NCI-H187 (cell line): ENCODE results near the gene WDR44.
"Not testable (repeated sequence)": the region's sequence is repeated elsewhere in the genome, so short reads cannot be mapped to it uniquely, and the experiment has no call there.

Experiments used
- DNase-seq, 2 experiments: peaks; one replicate each; lab custom pipeline; 2025; lab: John Stamatoyannopoulos, UW

Gene WDR44

GRCh38 chrX:118360429-118361125 lies 14.7 kb downstream of the WDR44 start:
- DNase-seq = no peak

- no peak for DNase-seq
These were observed 18.4 kb downstream of the WDR44 start for GRCh38 chrX:118364261-118364660.

- DNase-seq = no peak
These were observed 21.4 kb downstream of the WDR44 start for GRCh38 chrX:118367338-118367737.

- DNase-seq = no peak
These were observed 22.5 kb downstream of the WDR44 start for GRCh38 chrX:118368398-118368797.

GRCh38 chrX:118370921-118371624 lies 25.2 kb downstream of the WDR44 start:
- DNase-seq = no peak

- DNase-seq = no peak
These were observed 27.6 kb downstream of the WDR44 start for GRCh38 chrX:118373538-118373937.

- no peak for DNase-seq
These were observed 37.2 kb downstream of the WDR44 start for GRCh38 chrX:118383120-118383519.

- DNase-seq = no peak
These were observed 46.8 kb downstream of the WDR44 start for GRCh38 chrX:118392716-118393115.

GRCh38 chrX:118396113-118396512 lies 50.2 kb downstream of the WDR44 start:
- DNase-seq = no peak

GRCh38 chrX:118418811-118419251 lies 72.9 kb downstream of the WDR44 start:
- no peak for DNase-seq

GRCh38 chrX:118420462-118420861 lies 74.6 kb downstream of the WDR44 start:
- no peak for DNase-seq

- DNase-seq = no peak
These were observed 77.7 kb downstream of the WDR44 start for GRCh38 chrX:118423558-118423957.

- no peak for DNase-seq
These were observed 86.9 kb downstream of the WDR44 start for GRCh38 chrX:118432799-118433198.

- no peak for DNase-seq
These were observed 91.4 kb downstream of the WDR44 start for GRCh38 chrX:118437283-118437682.

GRCh38 chrX:118448273-118448783 lies 102.4 kb downstream of the WDR44 start:
- no peak for DNase-seq

- DNase-seq = no peak
These were observed 109.1 kb downstream of the WDR44 start for GRCh38 chrX:118455013-118455412.

- no peak for DNase-seq
These were observed 113.6 kb downstream of the WDR44 start for GRCh38 chrX:118459494-118459893.

GRCh38 chrX:118464501-118464900 lies 118.6 kb downstream of the WDR44 start:
- no peak for DNase-seq

- no peak for DNase-seq
These were observed 122.2 kb downstream of the WDR44 start for GRCh38 chrX:118468122-118468521.

GRCh38 chrX:118470721-118471347 lies 124.9 kb downstream of the WDR44 start:
- DNase-seq = not testable (repeated sequence)

- DNase-seq = no peak
These were observed 128.7 kb downstream of the WDR44 start for GRCh38 chrX:118474586-118474985.

- DNase-seq = no peak
These were observed 130.0 kb downstream of the WDR44 start for GRCh38 chrX:118475903-118476302.

- no peak for DNase-seq
These were observed 134.3 kb downstream of the WDR44 start for GRCh38 chrX:118480172-118480571.
